IPS-NIHi7 (cell line): ENCODE measurements around the gene CAMKMT.

ENCODE experiments used
- DNase-seq: peaks from one replicate; pipeline ENCODE4 v3.0.0; 2012; ENCODE audit warnings: mixed read lengths; ENCODE audit errors: extremely low spot score

CAMKMT gene

DNA sequence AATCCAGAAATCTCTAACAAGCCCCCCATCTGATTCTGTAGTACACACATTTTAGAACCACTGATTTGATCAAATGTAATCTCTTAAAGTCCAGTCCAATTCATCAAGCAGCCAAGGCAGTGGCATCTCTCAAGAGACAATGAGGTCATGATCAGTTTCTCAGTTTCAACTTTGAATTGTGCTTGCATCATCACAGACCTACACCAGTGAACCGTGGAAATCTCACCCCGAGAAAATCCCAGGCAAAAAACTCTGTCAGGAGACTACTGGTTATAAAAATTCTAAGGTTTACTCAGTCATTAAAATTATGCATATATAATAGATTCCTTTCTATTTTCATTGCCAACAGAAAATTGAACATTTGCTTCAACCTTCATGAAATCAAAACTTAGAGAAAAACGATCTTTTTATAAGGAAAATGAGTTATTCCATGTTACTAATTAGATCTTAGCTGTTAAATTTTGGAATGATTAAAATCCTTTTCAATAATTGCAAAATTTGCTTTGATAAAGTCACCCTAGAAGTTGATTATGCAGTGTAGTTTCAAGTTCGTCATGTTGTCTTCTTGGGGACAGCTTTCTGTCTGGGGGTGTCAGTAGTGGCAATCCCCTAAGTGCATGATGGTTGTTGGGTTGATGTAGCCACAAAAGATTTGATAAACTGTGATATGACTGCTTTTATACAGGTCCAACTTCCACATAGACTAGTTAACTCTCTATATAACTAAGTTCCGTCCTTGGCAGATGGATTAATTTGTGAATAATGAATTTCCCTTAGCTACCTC is 235.0 kb downstream of the CAMKMT start:
- DNase-seq, result no peak

DNA sequence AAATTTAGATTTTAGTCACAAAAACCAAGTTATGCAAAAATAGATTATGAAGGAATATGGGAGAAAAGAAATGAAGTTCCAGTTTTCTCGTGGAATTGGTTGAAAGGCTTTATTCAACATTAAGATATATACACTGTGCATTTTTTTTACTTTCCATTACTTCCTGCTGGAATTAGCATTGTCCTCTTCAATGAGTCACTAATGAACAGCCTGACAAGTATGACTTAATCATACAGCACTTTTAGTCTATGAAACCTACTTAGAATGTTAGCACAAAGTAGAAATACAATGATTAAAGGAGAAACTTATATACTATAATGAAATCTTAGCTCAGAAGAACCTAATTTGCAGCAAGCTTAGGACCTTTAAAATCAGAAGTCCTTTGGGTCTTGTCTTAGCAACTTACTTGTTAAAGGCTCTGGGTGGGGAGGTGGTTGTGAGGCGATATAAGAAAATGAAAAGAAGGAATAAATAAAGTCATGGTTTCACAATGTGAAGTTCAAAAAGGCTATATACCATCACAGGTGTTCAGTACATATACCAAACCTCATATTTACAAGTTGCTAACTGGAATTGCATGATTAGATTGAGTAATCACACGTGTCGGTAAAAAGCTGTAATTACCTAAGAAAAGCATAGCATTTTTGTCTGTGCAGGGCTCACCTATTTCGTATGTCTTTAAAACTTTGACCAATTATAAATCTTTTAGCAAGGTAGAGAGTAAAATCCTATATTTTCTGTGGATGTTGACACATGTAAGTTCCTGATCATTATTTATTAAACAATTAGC is 236.8 kb downstream of the CAMKMT start:
- no peak for DNase-seq

DNA sequence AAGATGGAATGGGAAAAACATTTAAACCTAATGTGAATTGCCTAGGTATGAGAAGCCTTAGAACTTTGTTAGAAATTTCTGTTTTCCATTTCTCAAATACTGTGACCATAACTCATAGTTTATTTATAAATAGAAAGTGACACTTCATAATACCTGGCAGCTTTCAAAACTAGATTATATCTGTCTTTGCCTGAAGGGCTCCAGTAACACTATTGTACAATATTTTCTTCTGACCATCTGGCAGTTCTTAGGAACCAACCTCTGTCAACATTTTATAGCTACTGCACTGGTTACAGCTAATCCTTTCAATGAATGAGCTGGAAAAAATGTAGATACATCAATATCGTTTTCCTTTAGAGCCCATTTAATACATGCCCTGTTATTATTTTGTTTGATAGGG is 237.4 kb downstream of the CAMKMT start:
- DNase-seq, result no peak

DNA sequence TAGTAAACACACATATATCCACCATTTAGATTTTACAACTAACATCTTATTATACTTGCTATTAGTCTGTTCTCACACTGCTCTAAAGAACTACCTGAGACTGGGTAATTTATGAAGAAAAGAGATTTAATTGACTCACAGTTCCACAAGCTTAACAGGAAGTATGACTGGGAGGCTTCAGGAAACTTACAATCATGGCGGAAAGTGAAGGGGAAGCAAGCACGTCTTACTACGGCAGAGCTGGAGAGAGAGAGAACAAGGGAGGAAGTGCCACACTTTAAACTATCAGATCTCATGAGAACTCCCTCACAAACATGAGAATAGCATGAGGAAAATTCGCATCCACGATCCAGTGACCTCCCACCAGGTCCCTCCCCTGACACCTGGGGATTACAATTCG is 240.7 kb downstream of the CAMKMT start:
- no peak for DNase-seq

DNA sequence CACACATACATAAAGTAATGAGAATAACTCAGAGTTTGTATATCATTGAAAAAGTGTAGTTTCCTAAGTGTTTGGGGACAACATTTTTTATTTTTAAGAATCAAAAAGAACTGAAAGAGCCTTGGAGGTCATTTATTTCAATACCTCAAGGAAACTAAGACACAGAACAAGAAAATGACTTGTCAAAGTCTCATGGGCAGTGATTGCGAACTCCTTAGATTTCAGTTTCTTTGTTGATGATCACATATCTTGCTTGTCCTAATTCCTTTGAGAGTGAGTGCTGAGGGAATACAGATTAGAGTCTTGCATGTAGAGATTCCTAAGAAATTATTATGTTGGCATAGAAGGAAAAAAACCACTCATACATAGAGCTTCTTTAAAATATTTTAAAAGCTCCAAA is 243.8 kb downstream of the CAMKMT start:
- DNase-seq, result no peak

DNA sequence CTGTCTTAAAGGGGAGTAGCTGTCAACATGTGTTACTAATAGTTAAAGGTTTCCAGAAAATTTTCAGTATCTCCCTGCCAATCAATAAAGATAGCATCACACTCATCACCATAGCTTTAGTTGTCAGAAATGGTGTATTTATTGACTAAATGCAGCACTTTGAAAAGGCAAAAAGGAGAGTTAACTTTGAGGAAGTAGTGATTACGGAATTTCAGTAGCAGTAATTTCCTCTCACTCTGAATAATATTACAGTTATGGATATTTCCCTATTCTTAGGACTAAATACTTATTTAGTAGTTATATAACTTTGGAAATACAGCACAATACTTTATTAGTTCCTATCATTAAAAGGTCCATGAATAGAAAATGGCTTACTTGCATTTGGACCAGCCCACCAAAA is 250.5 kb downstream of the CAMKMT start:
- no peak for DNase-seq

DNA sequence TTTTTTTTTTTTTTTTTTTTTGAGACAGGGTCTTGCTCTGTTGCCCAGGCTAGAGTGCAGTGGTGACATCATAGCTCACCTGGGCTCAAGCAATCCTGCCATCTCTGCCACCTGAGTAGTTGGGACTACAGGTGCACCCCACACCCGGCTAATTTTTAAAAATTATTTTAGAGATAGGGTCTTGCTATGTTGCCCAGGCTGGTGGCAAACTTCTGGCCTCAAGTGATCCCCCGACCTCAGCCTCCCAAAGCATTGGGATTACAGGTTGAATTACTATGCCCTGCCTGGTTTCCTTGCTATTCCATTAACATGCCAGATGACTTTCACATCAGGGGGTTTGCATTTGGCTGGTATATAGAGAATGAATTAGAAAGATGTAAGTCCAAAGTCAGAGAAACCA is 253.2 kb downstream of the CAMKMT start:
- no peak for DNase-seq

DNA sequence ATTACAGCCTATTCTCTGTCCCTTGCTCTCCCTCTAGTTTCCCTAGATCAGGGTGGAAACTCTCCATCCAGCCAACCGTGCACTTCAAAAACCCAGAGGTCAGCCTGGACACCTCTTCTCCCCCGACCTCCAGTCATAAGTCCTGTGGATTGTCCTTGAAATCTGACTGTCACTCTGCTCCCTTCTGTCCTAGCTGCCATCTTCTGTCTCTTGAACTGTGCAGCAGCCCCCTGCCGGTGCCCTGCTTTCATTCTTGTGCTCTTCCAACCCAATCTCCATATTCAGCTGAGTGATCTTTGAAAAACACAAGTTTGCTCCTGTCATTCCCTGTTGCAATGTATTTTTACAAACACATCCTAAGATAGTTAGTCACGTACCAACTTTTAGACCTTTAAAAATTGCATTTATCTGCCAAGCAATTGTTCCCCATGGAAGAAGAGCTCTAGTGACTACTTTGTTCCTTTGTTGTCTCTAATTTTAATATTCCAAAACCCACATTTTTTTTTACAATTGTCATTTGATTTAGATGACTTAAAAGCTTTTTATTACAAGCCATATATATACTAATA is 254.3 kb downstream of the CAMKMT start:
- DNase-seq, result no peak

DNA sequence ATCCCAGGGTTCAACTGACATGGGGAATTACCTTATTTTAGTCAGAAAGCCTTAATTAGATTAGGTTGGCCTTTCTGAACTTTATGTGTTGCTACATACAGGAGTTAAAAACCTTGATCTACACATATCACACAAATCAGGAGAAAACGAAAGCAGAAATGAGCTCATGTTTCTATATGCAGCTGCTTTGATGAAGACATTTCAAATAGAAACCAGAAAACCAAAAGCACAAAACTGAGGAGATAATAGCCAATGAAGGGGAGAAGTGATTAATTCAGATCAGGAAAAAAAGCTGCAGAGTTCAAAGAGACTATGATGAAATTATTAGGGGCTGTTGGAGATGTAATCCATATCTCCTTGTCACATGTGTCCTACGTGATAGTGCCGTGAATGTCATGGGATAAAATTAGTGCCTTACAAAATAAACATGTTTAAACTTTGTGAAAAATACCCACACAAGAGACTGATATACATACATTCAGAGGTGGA is 255.0 kb downstream of the CAMKMT start:
- DNase-seq, result no peak

DNA sequence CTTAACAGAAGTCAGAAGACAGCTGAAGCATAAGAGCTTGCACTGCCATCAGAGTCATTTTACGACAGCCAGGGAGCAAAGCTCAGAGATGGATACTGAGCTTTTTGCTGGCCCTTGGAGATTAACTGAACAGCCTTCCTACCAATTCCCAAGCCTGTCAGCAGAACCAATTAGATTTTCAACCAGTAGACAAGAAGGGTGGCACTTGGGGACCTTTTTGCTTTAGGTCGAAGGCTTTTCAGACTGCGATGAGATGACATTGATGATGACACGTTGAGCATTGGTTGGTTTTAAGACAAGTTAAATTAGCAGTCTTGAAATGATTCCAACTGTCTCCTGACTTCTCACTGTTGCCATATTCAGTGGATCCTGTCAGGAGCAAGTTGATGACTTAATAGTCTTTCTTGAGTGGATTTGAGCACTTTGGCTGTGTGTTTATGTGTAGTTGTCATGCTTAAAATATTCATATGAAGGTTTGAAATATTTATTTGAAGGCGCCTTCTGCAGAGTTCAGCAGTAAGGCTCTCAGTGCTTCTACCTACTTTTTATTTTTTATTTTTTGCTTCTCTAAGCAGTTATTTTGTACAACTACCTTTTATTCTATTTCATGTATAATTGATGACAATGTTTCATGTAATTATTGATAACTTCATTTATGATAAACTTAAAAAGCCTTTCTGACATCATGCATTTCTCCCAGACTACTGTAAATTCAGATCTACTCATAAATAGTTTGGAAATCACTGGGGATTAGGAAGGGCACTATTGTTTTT is 256.7 kb downstream of the CAMKMT start:
- no peak for DNase-seq

DNA sequence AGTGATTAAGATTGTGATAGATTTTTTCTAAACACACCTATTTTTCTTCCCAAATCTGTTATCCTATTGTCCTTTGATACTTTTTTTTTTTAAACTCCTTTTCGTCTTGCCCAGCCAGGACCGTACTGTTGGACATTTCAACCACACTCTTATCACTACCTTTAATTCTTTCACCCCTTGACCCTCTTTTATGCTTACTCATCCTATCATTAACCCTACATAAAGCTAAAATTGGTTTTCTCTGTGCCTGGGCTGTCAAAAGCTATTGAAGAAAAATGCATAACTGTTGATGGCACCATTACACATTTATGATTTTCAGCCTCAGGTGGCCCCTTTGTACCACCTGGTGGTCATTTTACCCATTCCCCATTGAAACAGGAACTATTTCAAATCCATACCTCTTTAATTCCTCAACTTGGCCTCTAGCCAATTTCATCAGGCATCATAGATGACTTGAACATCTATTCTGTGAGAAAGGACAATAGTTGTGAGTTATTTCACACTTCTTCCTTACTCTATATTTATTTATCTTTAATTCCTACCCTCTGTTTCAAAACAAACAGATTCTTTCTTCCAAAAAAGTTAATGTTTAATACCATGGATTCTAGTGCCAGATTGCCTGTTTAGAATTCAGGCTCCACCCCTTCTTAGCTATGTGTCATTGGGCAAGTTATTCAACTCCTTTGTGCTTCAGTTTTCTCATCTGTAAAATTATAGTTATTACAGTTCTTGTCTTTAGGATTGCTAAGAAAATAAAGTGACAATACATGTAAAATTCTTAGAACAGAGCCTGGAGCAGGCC is 258.6 kb downstream of the CAMKMT start:
- DNase-seq, result no peak

DNA sequence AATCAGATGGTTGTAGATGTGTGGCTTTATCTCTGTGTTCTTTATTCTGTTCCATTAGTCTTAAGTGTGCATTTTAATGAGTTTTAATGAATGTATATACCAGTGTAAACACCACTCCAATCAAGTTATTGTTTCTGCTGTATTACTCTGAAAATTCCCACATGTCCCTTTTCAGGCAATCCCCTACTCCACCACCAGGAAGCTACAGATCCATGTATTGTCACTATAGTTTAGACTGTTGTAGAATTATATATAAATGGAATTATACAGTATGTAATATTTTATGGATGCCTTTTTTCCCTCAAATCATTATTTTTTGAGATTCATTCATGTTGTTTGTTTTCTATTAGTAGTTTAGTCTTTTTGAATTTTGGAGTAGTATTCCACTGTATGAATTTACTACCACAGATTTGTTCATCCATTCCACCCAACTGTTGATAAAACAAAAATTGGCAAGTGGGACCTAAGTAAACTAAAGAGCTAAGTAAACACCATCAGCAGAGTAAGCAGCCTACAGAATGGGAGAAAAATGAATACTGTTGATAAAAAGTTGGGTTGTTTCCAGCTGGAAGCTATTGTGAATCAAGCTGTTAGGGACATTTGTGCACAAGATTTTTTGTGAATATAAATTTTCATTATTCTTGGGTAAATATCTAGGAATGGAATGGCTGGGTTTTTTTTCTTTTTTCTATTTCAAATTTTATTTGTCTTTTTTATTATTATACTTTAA is 262.0 kb downstream of the CAMKMT start:
- DNase-seq, result no peak

DNA sequence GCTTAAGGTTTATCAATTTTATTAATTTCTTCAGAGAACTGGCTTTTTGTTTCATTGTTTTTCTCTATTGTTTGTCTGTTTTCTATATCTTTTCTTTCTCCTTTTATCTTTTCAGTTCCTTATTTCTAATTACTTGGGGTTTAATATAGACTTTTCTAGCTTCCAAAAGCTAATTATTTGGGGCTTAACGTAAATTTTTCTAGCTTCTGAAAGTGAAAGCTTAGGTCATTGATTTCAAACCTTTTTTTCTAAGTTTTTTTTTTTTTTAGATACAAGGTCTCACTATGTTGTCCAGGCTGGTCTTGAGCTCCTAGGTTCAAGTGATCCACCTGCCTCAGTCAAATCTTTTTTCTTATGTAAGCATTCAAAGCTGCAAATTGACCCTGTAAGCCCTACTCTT is 266.6 kb downstream of the CAMKMT start:
- DNase-seq, result no peak

DNA sequence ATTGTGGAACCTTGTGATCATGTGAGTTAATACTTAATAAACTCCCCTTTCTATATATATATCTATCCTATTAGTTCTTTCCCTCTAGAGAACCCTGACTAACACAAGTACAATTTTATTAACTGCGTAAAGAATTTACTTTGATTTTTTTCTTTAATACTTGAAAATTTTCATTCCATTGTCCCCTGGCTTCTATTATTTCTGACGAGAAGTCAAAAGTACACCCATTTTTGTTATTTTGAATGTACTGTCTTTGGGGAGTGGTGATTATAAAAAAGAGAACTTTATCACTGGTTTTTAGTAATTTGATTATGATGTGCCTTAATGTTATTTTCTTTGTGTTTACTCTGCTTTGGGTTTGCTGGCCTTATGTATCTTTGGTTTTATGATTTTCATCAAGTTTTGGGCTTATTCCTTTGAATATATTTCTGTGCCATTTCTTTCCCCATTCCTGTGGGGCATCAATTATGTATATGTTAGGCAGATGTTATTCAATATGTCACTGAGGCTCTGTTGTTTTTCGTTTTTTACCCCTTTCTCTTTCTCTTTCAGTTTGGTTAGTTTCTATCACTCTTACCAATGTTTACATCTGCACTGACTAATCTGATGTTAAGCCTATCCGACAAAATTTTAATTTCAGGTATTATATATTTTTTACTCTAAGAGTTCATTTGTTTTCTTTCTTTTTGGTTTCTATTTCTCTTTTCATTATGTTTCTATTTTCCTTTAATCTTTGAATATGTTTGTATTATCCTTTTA is 271.4 kb downstream of the CAMKMT start:
- DNase-seq, result no peak

DNA sequence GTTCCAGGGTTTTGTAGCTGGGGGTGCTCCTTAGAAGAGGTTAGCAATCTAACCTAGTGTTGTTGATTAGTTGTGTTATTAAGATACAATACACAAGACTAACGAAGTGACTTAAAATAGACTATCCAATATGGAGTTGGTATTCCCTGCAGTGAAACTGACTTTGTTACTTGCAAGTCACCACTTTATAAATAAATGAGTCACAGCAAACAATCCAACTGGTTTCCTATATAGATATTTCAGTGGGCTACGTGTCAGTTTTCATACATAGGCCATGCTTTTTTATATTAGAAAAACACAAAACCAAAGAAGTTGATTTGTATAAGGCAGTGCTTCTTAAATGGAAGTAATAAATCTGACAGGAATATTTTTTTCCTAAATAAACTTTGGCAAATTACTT is 274.0 kb downstream of the CAMKMT start:
- DNase-seq, result no peak

DNA sequence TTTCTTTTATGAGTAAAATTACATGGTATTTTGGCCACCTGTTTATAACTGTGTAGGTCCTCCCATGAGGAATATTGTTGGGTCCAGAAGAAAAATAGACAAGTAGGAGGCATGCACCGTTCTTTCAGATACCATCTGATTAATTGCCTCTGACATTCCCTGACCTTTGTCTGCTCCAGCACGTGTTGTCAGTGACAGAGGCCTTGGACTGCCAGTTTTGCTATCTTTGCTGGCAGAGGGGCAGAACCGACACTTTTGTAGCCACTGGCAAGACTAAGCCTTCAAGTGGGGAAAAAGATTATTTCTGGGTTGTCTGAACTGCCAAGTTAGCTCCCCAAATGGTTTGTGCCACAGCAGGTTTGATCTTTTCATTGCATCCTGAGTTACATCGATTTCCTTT is 276.9 kb downstream of the CAMKMT start:
- DNase-seq, result no peak

DNA sequence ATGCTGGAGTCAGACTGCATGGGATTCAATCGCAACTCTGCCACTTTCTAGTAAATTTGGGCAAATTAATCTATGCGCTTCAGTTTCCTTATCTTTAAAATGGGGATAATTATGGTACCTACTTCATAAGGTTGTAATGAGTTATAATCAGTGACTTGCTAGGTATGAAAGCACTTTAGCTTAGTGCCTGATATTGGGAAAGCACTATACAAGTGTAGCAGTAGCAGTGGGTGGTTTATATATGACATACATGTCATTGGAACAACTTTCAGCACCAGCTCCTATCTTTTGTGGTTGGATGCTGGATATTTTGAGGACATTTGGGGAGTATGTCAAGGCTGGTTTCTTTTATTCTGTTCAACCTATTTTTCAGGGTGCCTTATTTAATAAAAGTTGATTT is 277.7 kb downstream of the CAMKMT start:
- no peak for DNase-seq

DNA sequence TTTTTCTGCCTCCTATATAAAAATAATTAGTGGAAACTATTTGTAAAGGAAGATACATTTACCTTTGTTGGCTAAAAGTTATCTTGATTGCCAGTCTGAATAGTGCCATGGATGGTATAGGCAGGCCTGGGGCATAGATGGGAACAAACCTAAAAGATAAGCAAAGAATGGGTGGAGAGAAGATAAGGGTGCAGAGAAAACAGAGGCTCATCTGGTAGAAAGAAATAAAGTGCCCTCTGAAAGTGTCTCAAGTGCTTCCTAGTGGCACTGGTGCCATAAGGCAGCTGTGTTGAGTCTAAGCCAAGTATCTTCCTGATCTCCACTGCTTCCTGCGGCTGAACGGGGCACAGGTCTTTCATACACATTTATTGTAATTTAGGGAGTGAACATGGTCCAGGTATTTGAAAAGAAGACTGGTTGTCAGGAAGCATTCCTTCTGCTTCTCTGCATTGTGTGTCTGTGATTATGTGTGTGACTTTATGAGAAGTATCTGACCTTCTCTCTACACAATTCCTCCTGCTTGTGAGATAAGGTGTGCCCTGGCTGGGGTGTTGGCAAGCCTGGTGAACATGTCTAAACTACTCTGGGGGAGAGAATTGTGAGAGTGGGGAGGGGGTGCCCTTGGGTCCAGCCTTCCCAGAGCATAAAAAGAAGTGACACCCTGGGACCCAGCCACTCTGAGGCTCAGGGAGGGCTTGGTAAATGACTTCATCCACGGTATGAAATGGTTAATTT is 280.5 kb downstream of the CAMKMT start:
- no peak for DNase-seq

DNA sequence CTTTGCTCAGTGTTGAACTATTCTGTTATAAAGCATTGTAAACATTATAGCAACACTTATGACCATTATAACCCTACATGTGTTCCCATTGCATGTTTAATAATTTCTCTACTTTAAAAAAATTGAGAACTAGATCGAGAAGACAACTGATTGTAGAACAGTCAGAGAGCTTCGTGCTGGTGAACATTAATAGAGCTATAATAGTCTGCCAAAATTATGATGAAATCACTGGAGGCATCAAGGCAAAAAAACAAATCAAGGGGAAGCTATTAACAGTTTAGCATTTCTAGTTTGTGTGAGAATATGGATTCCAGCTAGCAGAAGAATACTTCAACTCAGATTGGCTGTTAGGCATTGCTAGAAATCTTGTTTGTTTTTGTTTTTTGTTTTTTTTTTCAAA is 284.2 kb downstream of the CAMKMT start:
- DNase-seq, result no peak
